ENCODE measurements around the gene NMT1. TPM values are rescaled to one million over a fixed set of nuclear protein-coding genes. Genes with fewer than 3 reads are reported as not detected.

NMT1 gene
- total and polyA plus RNA-seq, 2 experiments from 2014 or later: 71.2 to 126 TPM

GRCh38 chr17:45088741-45089140 lies 27.6 kb downstream of the NMT1 start:
- Histone ChIP-seq H3K27ac (no peak overlapping the region), H3K4me3 (no peak overlapping the region), H3K79me2 (peaks cover 2% of the 10 kb centered on the region), H3K9me2 (replicated peaks; ENCODE audit: insufficient read depth) (no peaks in the 10 kb centered on the region), H3K27me3 (no peaks in the 10 kb centered on the region), H3K9me3 (ENCODE audit: low read depth) (no peaks in the 10 kb centered on the region), H3K4me2 (no peak overlapping the region), H4K20me1 (ENCODE audit: insufficient read depth, poor library complexity, severe bottlenecking) (no peaks in the 10 kb centered on the region), H3K36me3 (replicated peaks; ENCODE audit: insufficient read depth, low read depth) (no peaks in the 10 kb centered on the region), H2AFZ (no peak overlapping the region), H3K4me1 (ENCODE audit: insufficient read depth) (peaks cover 12% of the 10 kb centered on the region)
- no peak for TF ChIP-seq CTCF (IDR thresholded peaks at IDR 0.05; ENCODE audit: poor library complexity)
- no peak for DNase-seq (ENCODE audit: low spot score)
- WGBS (ENCODE audit: low lambda C conversion rate, missing lambda C conversion rate): 97% methylated on average over 3 of the region's 3 CpGs

- H3K9me3 ChIP-seq (ENCODE audit: low read depth): no peaks in the 10 kb centered on the region
- H3K36me3 ChIP-seq (replicated peaks; ENCODE audit: insufficient read depth, low read depth): no peaks in the 10 kb centered on the region
- H4K20me1 ChIP-seq (ENCODE audit: insufficient read depth, poor library complexity, severe bottlenecking): no peaks in the 10 kb centered on the region
- H3K27me3 ChIP-seq: no peaks in the 10 kb centered on the region
- no peak for TF ChIP-seq EZH2phosphoT487 (IDR thresholded peaks at IDR 0.05; ENCODE audit: low read depth, severe bottlenecking, unreplicated experiment)
- no peak for TF ChIP-seq EZH2 (IDR thresholded peaks at IDR 0.05; ENCODE audit: borderline replicate concordance)
- TF ChIP-seq CTCF (IDR thresholded peaks at IDR 0.05; ENCODE audit: poor library complexity): no peak
- peaks cover 16% of the 10 kb centered on the region for H3K4me1 ChIP-seq (ENCODE audit: insufficient read depth)
- H3K4me2 ChIP-seq: no peak overlapping the region
- 90% methylated on average over 3 of the region's 3 CpGs for WGBS (ENCODE audit: low lambda C conversion rate, missing lambda C conversion rate)
- H3K9me2 ChIP-seq (replicated peaks; ENCODE audit: insufficient read depth): no peaks in the 10 kb centered on the region
- H3K79me2 ChIP-seq: peaks cover 2% of the 10 kb centered on the region
- no peak overlapping the region for H3K4me3 ChIP-seq
- H3K27ac ChIP-seq: no peak overlapping the region
- no peak overlapping the region for H2AFZ ChIP-seq
- no peak for DNase-seq (ENCODE audit: low spot score)
Observed at GRCh38 chr17:45090711-45091110, 29.6 kb downstream of the NMT1 start.

DNA sequence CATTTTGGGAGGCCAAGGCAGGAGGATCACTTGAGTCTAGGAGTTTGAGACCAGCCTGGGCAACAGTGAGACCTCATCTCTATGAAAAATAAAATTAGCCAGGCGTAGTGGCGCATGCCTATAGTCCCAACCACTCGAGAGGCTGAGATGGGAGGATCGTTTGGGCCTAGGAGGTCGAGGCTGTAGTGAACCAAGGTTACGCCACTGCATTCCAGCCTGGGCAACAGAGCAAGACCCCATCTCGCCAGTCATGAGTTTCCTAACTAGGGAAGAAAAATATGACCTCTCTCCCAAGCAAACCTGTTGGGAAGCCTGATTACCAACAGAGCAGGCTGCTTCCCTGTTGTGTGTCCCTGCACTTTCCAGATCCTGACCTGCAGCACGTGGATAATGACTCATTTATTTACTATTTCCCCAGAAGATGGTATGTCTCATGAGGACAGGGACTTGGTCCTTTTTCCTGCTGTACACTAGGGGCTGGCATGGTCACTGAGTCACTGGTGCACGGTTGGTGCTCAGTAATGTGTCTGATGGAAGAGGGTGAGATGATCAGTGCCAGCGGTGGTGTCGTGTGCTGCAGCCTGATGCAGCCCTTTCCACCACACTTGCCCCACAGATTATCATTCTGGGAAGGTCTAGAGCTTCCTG lies 30.8 kb downstream of the NMT1 start:
- no peak overlapping the region for H3K4me2 ChIP-seq
- no peak overlapping the region for H3K4me3 ChIP-seq
- 91% methylated on average over 11 of the region's 11 CpGs for WGBS (ENCODE audit: low lambda C conversion rate, missing lambda C conversion rate)
- no peaks in the 10 kb centered on the region for H4K20me1 ChIP-seq (ENCODE audit: insufficient read depth, poor library complexity, severe bottlenecking)
- H3K27me3 ChIP-seq: no peaks in the 10 kb centered on the region
- no peaks in the 10 kb centered on the region for H3K36me3 ChIP-seq (replicated peaks; ENCODE audit: insufficient read depth, low read depth)
- H3K79me2 ChIP-seq: peaks cover 2% of the 10 kb centered on the region
- H3K9me3 ChIP-seq (ENCODE audit: low read depth): no peaks in the 10 kb centered on the region
- no peak for DNase-seq (ENCODE audit: low spot score)
- H3K4me1 ChIP-seq (ENCODE audit: insufficient read depth): peaks cover 16% of the 10 kb centered on the region
- no peak overlapping the region for H2AFZ ChIP-seq
- H3K9me2 ChIP-seq (replicated peaks; ENCODE audit: insufficient read depth): no peaks in the 10 kb centered on the region
- H3K27ac ChIP-seq: peak overlapping the region; percentile 58
- no peak for TF ChIP-seq EZH2phosphoT487 (IDR thresholded peaks at IDR 0.05; ENCODE audit: low read depth, severe bottlenecking, unreplicated experiment)
- no peak for TF ChIP-seq EZH2 (IDR thresholded peaks at IDR 0.05; ENCODE audit: borderline replicate concordance)

- DNase-seq (ENCODE audit: low spot score): peak; percentile 86
- no peaks in the 10 kb centered on the region for H3K9me2 ChIP-seq (replicated peaks; ENCODE audit: insufficient read depth)
- no peak overlapping the region for H2AFZ ChIP-seq
- H3K79me2 ChIP-seq: peaks cover 2% of the 10 kb centered on the region
- WGBS (ENCODE audit: low lambda C conversion rate, missing lambda C conversion rate): 43% methylated on average over 6 of the region's 6 CpGs
- peak overlapping the region; percentile 91 for H3K27ac ChIP-seq
- no peaks in the 10 kb centered on the region for H4K20me1 ChIP-seq (ENCODE audit: insufficient read depth, poor library complexity, severe bottlenecking)
- no peaks in the 10 kb centered on the region for H3K36me3 ChIP-seq (replicated peaks; ENCODE audit: insufficient read depth, low read depth)
- H3K27me3 ChIP-seq: no peaks in the 10 kb centered on the region
- no peaks in the 10 kb centered on the region for H3K9me3 ChIP-seq (ENCODE audit: low read depth)
- peaks cover 16% of the 10 kb centered on the region for H3K4me1 ChIP-seq (ENCODE audit: insufficient read depth)
- peak overlapping the region; percentile 25 for H3K4me2 ChIP-seq
- TF ChIP-seq EZH2 (IDR thresholded peaks at IDR 0.05; ENCODE audit: borderline replicate concordance): no peak
- no peak for TF ChIP-seq EZH2phosphoT487 (IDR thresholded peaks at IDR 0.05; ENCODE audit: low read depth, severe bottlenecking, unreplicated experiment)
- TF ChIP-seq CTCF (IDR thresholded peaks at IDR 0.05; ENCODE audit: poor library complexity): no peak
- no peak overlapping the region for H3K4me3 ChIP-seq
Observed at GRCh38 chr17:45092911-45093430, 31.9 kb downstream of the NMT1 start.
